Colonic mucosa (tissue), 4 donors: ENCODE measurements around the gene ARRB2. TPM values are rescaled to one million over a fixed set of nuclear protein-coding genes. Genes with fewer than 3 reads are reported as not detected.
"Not testable (repeated sequence)": the region's sequence is repeated elsewhere in the genome, so short reads cannot be mapped to it uniquely, and the experiment has no call there.

Experiments used
- DNase-seq: peaks from one replicate; pipeline ENCODE4 v3.0.0-alpha.2; 2020
- H3K27ac ChIP-seq: fragments of 200-600 bp; one replicate; pipeline ENCODE4 v1.8.0; 2021
- H3K27me3 ChIP-seq: fragments of 200-600 bp; one replicate; pipeline ENCODE4 v1.8.0; 2021
- H3K36me3 ChIP-seq: fragments of 200-600 bp; one replicate; pipeline ENCODE4 v1.8.0; 2021
- H3K4me1 ChIP-seq: fragments of 200-600 bp; one replicate; pipeline ENCODE4 v1.8.0; 2021; ENCODE audit warnings: mild to moderate bottlenecking
- H3K4me3 ChIP-seq: fragments of 200-600 bp; one replicate; pipeline ENCODE4 v1.8.0; 2021
- H3K9ac ChIP-seq, 2 donors: one replicate each; pipeline ENCODE4 v1.7.0; 2013; ENCODE audit warnings: control low read depth in 2 of 2, low read depth in 2 of 2, low read length in 2 of 2
- H3K9me3 ChIP-seq: fragments of 200-600 bp; one replicate; pipeline ENCODE4 v1.8.0; 2021
- CTCF ChIP-seq: fragments of 200-600 bp; IDR thresholded peaks from one replicate; pipeline ENCODE4 v1.8.0; 2022; ENCODE audit warnings: antibody characterized with exemption, mild to moderate bottlenecking
- intact Hi-C: fragments of 100-400 bp; cut with DNase I; formaldehyde crosslinking; loops from one replicate; pipeline ENCODE4 v1.14.1; 2022
- total RNA-seq, 2 donors: library from RNA; stranded (reverse); fragmentation: NEBNext Ultra II Directional in 1 of 2; extraction: Animal tissue kit (Norgen Biotek cat#: 25700) in 1 of 2; gene quantifications; one replicate each; pipeline ENCODE4 v1.2.1, GENCODE V29; 2021
- donor health status: healthy.
- donor health status: DM: no; HTN: no; CAD: no.
- donor health status: DM: no; HTN: no; CAD: no.

ARRB2 gene
- total RNA-seq, 2 donors from 2014 or later: 41.0 to 42.8 TPM

GRCh38 chr17:4690745-4691144 lies 19.7 kb upstream of the ARRB2 start:
- no peak for TF ChIP-seq CTCF
- Histone ChIP-seq H3K9ac (no peak overlapping the region), H3K36me3 (no peaks in the 10 kb centered on the region), H3K4me1 (no peaks in the 10 kb centered on the region), H3K4me3 (no peak overlapping the region), H3K27me3 (no peaks in the 10 kb centered on the region), H3K9me3 (no peaks in the 10 kb centered on the region), H3K27ac (no peak overlapping the region)
- intact Hi-C loops: no loop called here
- DNase-seq: no peak

DNA sequence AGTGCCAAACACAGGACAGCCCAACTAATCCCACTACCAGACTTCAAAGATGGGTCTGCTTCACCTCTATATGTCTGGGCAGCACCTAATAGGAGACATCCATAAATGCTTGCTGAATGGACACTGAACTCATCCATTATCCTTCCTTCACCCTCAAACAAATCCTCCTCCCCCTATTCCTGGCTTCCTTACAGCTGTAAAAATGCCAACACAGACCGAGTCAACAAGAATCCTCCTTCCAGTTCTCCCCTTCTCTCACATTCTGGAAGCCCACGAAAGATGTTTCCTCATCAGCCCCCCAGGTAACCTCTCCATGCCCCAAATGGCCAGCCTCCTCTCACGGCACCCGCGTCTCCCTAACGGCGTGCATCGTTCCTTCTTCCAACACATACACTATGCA lies 18.7 kb upstream of the ARRB2 start:
- H3K9me3 ChIP-seq: no peaks in the 10 kb centered on the region
- H3K27me3 ChIP-seq: no peaks in the 10 kb centered on the region
- no peak overlapping the region for H3K27ac ChIP-seq
- no peaks in the 10 kb centered on the region for H3K4me1 ChIP-seq
- H3K36me3 ChIP-seq: no peaks in the 10 kb centered on the region
- H3K4me3 ChIP-seq: no peak overlapping the region
- intact Hi-C loops: no loop called here
- TF ChIP-seq CTCF: no peak
- H3K9ac ChIP-seq: no peak overlapping the region
- DNase-seq: no peak

DNA sequence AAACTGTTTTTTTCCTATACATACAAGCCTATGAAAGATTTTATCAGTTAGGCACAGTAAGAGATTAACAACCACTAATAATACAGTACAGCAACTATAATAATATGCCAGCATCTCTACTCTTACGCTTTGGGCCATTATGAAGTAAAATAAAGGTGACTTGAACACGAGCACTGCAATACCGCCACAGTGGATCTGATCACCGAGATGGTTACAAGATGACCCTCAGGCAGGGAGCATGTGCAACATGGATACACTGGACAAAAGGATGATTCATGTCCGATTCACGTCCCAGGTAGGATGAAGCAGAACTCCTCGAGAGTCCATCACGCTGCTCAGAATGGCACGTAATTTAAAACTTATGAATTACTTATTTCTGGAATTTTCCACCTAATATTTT lies 17.0 kb upstream of the ARRB2 start:
- H3K9ac ChIP-seq: no peak overlapping the region
- H3K27ac ChIP-seq: no peak overlapping the region
- intact Hi-C loops: no loop called here
- DNase-seq: no peak
- no peak for TF ChIP-seq CTCF
- no peak overlapping the region for H3K4me3 ChIP-seq
- H3K9me3 ChIP-seq: no peaks in the 10 kb centered on the region
- H3K36me3 ChIP-seq: no peaks in the 10 kb centered on the region
- H3K4me1 ChIP-seq: no peaks in the 10 kb centered on the region
- H3K27me3 ChIP-seq: no peaks in the 10 kb centered on the region

DNA sequence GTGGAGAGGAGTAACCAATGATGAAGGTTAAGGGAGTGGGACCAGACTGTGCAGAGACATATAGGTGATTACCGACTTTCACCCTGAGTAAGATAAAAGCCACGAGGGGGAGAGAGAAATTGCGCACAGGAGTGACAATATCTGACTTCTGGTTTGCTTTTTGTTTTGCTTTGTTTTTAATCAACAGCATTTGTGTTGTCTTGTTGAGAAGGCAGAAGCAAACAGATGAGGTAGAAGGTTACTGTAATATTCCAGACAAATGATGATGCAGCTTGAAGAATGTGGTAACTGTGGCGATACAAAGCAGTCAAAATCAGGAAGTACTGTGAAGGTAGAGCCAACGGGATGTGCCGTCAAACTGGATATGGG lies 14.0 kb upstream of the ARRB2 start:
- Histone ChIP-seq H3K4me1 (no peaks in the 10 kb centered on the region), H3K4me3 (no peak overlapping the region), H3K9ac (no peak overlapping the region), H3K27ac (no peak overlapping the region), H3K27me3 (no peaks in the 10 kb centered on the region), H3K9me3 (no peaks in the 10 kb centered on the region), H3K36me3 (no peaks in the 10 kb centered on the region)
- DNase-seq: no peak
- TF ChIP-seq CTCF: no peak
- intact Hi-C loops: no loop called here

DNA sequence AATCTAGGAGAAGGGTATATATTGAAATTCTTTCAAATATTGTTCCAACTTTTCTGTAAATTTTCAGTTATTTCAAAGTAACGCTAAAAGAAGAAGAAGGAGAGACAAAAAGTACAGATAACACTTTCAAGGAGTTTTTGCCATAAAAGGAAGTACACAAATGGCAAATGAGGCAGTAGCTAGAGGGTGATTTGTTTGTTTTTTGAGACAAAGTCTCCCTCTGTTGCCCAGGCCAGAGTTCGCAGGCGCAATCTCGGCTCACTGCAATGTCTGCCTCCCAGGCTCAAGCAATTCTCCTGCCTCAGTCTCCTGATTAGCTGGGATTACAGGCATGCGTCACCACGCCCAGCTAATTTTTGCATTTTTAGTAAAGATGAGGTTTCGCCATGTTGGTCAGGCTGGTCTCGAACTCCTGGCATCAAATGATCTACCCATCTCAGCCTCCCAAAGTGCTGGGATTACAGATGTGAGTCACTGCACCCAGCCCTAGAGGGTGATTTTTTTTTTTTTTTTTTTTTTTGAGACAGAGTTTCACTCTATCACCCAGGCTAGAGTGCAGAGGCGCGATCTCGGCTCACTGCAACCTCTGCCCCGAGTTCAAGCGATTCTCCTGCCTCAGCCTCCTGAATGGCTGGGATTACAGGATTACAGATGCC lies 10.9 kb upstream of the ARRB2 start:
- not testable (repeated sequence) for H3K4me1 ChIP-seq, H3K27ac ChIP-seq, DNase-seq, H3K36me3 ChIP-seq, H3K9me3 ChIP-seq, H3K4me3 ChIP-seq, H3K9ac ChIP-seq, H3K27me3 ChIP-seq
- intact Hi-C loops: loop anchor here (10.0 kb wide), 1 partner anchor 185 kb away; no protein-coding TSS in a partner anchor

DNA sequence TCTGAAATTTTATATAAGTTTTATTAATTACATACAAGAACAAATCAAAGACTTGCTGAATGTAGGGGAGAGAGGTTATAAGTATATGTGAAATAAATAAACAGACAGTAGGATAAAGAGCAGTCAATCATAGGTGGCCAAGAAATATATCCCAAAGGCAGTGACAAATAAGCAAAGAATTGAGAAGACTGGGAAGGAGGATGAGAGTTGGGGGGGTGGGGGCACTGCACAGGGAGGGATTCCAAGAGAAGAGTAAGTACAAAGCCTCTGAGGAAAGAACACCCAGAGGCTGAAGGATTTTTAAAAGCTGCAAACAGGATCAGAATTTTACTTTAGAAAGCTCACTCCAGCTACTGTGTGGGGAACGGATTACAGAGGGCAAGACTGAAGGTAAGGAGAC lies 9.3 kb upstream of the ARRB2 start:
- Histone ChIP-seq H3K27ac (no peak overlapping the region), H3K9ac (no peak overlapping the region), H3K4me3 (no peak overlapping the region), H3K4me1 (peaks cover 5% of the 10 kb centered on the region), H3K27me3 (no peaks in the 10 kb centered on the region), H3K9me3 (no peaks in the 10 kb centered on the region), H3K36me3 (no peaks in the 10 kb centered on the region)
- no peak for DNase-seq
- no peak for TF ChIP-seq CTCF
- intact Hi-C loops: loop anchor here (10.0 kb wide), 1 partner anchor 184 kb away; no protein-coding TSS in a partner anchor
